Thoracic aorta (tissue), 2 donors: Measurements from ENCODE around the gene PPP2R1B. TPM values are rescaled to one million over a fixed set of nuclear protein-coding genes. Genes with fewer than 3 reads are reported as not detected.

Source experiments
- ATAC-seq: fragments of 150-250 bp; one replicate; pipeline ENCODE4 v1.8.0; 2017; ENCODE audit warnings: low read depth; ENCODE audit not compliant: insufficient number of reproducible peaks, low FRiP score
- DNase-seq: peaks from one replicate; pipeline ENCODE4 v3.0.0-alpha.2; 2020; ENCODE audit warnings: low spot score
- H3K27ac ChIP-seq, 2 donors: fragments of 200-600 bp; sonication (generic); 1 replicate in 1 of 2; 2 replicates in 1 of 2; pipeline ENCODE4 v1.5.1; 2016; ENCODE audit warnings: mild to moderate bottlenecking in 2 of 2, moderate library complexity in 2 of 2
- H3K27me3 ChIP-seq: fragments of 200-600 bp; sonication (generic); replicated peaks from 2 replicates; pipeline ENCODE4 v1.6.0; 2016; ENCODE audit warnings: mild to moderate bottlenecking; ENCODE audit not compliant: insufficient read depth
- H3K36me3 ChIP-seq: fragments of 200-600 bp; sonication (generic); one replicate; pipeline ENCODE4 v1.5.1; 2016
- H3K4me1 ChIP-seq, 2 donors: fragments of 200-600 bp; sonication (generic); 1 replicate in 1 of 2; 2 replicates in 1 of 2; pipeline versions ENCODE4 v1.5.1 to v1.6.0; 2016; ENCODE audit warnings: low read depth in 2 of 2, mild to moderate bottlenecking in 1 of 2; ENCODE audit not compliant: control insufficient read depth in 1 of 2
- H3K4me3 ChIP-seq: fragments of 200-600 bp; sonication (generic); 2 replicates; pipeline ENCODE4 v1.5.1; 2016; ENCODE audit warnings: mild to moderate bottlenecking
- H3K9me3 ChIP-seq: fragments of 200-600 bp; sonication (generic); 2 replicates; pipeline ENCODE4 v1.5.1; 2016
- CTCF ChIP-seq: fragments of 200-600 bp; sonication (generic); IDR thresholded peaks from one replicate; pipeline ENCODE4 v1.5.1; 2019; ENCODE audit warnings: antibody characterized with exemption
- total RNA-seq, 2 donors: library from RNA; depleted of rRNA; stranded (reverse); fragments of >200 nt; gene quantifications; one replicate each; pipeline versions ENCODE4 v1.1.0 to v1.2.3, GENCODE V29; 2016

PPP2R1B gene
- total RNA-seq, 2 donors from 2014 or later, result 22.5 to 34.5 TPM

GRCh38 chr11:111696556-111696955 is 69.6 kb downstream of the PPP2R1B start:
- DNase-seq (no peak), ATAC-seq (no peak)
- Histone ChIP-seq H3K36me3 (no peaks in the 10 kb centered on the region), H3K9me3 (no peaks in the 10 kb centered on the region), H3K27ac (no peak overlapping the region), H3K4me3 (no peak overlapping the region), H3K4me1 (no peaks in the 10 kb centered on the region), H3K27me3 (no peaks in the 10 kb centered on the region)
- no peak for TF ChIP-seq CTCF

GRCh38 chr11:111694851-111695250 is 71.3 kb downstream of the PPP2R1B start:
- H3K4me3 ChIP-seq, result no peak overlapping the region
- ATAC-seq (no peak), DNase-seq (no peak)
- no peaks in the 10 kb centered on the region for H3K36me3 ChIP-seq
- H3K9me3 ChIP-seq, result no peaks in the 10 kb centered on the region
- H3K4me1 ChIP-seq, result no peaks in the 10 kb centered on the region
- no peak for TF ChIP-seq CTCF
- no peaks in the 10 kb centered on the region for H3K27me3 ChIP-seq
- H3K27ac ChIP-seq, result no peak overlapping the region

GRCh38 chr11:111693224-111693937 is 72.8 kb downstream of the PPP2R1B start:
- Histone ChIP-seq H3K9me3 (no peaks in the 10 kb centered on the region), H3K27ac (no peak overlapping the region), H3K36me3 (peaks cover under 1% of the 10 kb centered on the region), H3K4me3 (no peak overlapping the region), H3K27me3 (no peaks in the 10 kb centered on the region), H3K4me1 (no peaks in the 10 kb centered on the region)
- DNase-seq (no peak), ATAC-seq (no peak)
- no peak for TF ChIP-seq CTCF

GRCh38 chr11:111691741-111692140 is 74.4 kb downstream of the PPP2R1B start:
- Histone ChIP-seq H3K4me1 (no peaks in the 10 kb centered on the region), H3K36me3 (peaks cover 8% of the 10 kb centered on the region)
- no peak for TF ChIP-seq CTCF

GRCh38 chr11:111691176-111691575 is 75.0 kb downstream of the PPP2R1B start:
- ATAC-seq (no peak), DNase-seq (no peak)
- Histone ChIP-seq H3K4me3 (no peak overlapping the region), H3K9me3 (no peaks in the 10 kb centered on the region), H3K27me3 (no peaks in the 10 kb centered on the region), H3K27ac (no peak overlapping the region), H3K4me1 (no peaks in the 10 kb centered on the region), H3K36me3 (peaks cover 8% of the 10 kb centered on the region)
- TF ChIP-seq CTCF, result no peak

More at GRCh38 chr11:111691741-111692140, 74.4 kb downstream of the PPP2R1B start:
- no peak overlapping the region for H3K27ac ChIP-seq
- DNase-seq (no peak), ATAC-seq (no peak)
- no peaks in the 10 kb centered on the region for H3K27me3 ChIP-seq
- no peak overlapping the region for H3K4me3 ChIP-seq
- no peaks in the 10 kb centered on the region for H3K9me3 ChIP-seq
